ENCODE data around the gene PPP1R3E. TPM values are rescaled to one million over a fixed set of nuclear protein-coding genes. Genes with fewer than 3 reads are reported as not detected.

PPP1R3E gene
- total and polyA plus RNA-seq, 2 donors (not counting 1 experiment from before 2014, with no cell fraction given) = 2.6 to 6.0 TPM

DNA sequence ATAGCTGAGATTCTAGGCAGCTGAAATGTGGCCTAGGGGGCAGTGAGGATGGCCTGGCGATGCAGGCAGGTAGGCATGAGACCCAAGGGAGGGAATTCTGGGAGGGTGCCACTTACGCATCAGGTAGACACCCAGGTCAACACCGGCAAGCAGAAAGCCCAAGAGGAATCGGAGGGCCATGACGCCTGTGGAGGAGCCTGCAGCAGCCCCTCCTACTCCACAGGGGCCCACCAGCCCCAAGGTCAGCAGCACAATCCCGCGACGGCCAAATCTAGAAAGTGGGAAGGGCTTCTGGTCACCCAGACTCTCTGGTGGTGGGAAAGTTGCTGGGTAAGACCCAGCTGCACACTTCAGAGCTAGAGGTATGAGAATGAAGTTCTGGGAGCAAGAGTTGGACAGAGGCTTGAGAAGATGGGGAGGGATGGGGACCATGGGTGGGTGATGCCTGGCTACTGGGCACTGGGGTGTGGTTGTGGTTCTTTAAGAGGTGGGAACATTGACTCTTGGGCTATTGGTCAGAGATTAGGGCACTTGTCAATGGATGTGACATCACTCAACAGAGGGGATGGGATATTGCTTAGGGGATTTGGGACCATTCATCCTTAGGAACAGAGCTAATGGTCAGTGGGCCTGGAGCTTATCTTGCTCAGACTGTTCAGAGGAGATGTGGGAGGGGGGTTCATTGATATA is 46.6 kb upstream of the PPP1R3E start:
- peaks cover 2% of the 10 kb centered on the region for H3K27me3 ChIP-seq (ENCODE audit: control insufficient read depth, insufficient read depth, low read length)
- no peaks in the 10 kb centered on the region for H3K36me3 ChIP-seq (ENCODE audit: control insufficient read depth, insufficient read depth, low read length)
- no peaks in the 10 kb centered on the region for H3K9me3 ChIP-seq (ENCODE audit: control insufficient read depth, insufficient read depth, low read depth, low read length)
- no peak overlapping the region for H3K27ac ChIP-seq (ENCODE audit: insufficient read depth, low read length)
- no peak overlapping the region for H3K4me3 ChIP-seq (replicated peaks in 1 of 4; ENCODE audit: control extremely low read depth in 1 of 4, insufficient read depth in 1 of 4, low read depth in 3 of 4, low read length in 4 of 4)
- no peak for TF ChIP-seq EZH2 (IDR thresholded peaks at IDR 0.05; ENCODE audit: low read length, missing control alignments)
- TF ChIP-seq, protein P1, sequence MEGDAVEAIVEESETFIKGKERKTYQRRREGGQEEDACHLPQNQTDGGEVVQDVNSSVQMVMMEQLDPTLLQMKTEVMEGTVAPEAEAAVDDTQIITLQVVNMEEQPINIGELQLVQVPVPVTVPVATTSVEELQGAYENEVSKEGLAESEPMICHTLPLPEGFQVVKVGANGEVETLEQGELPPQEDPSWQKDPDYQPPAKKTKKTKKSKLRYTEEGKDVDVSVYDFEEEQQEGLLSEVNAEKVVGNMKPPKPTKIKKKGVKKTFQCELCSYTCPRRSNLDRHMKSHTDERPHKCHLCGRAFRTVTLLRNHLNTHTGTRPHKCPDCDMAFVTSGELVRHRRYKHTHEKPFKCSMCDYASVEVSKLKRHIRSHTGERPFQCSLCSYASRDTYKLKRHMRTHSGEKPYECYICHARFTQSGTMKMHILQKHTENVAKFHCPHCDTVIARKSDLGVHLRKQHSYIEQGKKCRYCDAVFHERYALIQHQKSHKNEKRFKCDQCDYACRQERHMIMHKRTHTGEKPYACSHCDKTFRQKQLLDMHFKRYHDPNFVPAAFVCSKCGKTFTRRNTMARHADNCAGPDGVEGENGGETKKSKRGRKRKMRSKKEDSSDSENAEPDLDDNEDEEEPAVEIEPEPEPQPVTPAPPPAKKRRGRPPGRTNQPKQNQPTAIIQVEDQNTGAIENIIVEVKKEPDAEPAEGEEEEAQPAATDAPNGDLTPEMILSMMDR (conservative IDR thresholded peaks at IDR 0.05 in 1 of 2, IDR thresholded peaks at IDR 0.05 in 1 of 2; ENCODE audit: low read depth in 1 of 2, low read length in 2 of 2) = no peak
- H3K4me1 ChIP-seq (ENCODE audit: control insufficient read depth, extremely low read depth, insufficient read depth, low read length) = no peaks in the 10 kb centered on the region
- H3K79me2 ChIP-seq (ENCODE audit: control insufficient read depth, insufficient read depth, low read length) = no peaks in the 10 kb centered on the region
- H3K4me2 ChIP-seq (ENCODE audit: extremely low read depth, insufficient read depth, low read length) = no peak overlapping the region
- H2AFZ ChIP-seq (ENCODE audit: low read length) = no peak overlapping the region
- no peak for DNase-seq (ENCODE audit: low read depth in 2 of 2)
- no peaks in the 10 kb centered on the region for H4K20me1 ChIP-seq (ENCODE audit: control insufficient read depth, extremely low read depth, insufficient read depth, low read length)
- no peak overlapping the region for H3K9ac ChIP-seq (ENCODE audit: insufficient read depth, low read length)

DNA sequence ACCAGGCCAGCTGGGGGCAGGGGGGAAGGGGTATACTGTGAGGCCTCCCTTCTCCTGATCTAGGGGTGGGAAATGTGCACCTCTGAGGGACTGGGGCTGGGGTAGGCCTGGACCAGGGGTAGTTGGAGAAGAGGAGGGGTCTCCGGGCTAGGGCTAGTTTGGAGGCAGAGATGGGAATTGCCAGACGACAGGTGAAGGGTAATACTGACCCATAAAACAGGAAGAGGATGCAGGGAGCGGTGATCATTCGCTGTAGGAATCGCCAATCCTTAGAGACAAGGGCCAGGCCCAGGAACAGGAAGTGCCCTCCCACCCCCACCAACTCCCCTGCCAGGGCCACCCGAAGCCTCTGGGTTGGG is 45.6 kb upstream of the PPP1R3E start:
- Histone ChIP-seq H2AFZ (ENCODE audit: low read length) (no peak overlapping the region), H4K20me1 (ENCODE audit: control insufficient read depth, extremely low read depth, insufficient read depth, low read length) (no peaks in the 10 kb centered on the region), H3K9me3 (ENCODE audit: control insufficient read depth, insufficient read depth, low read depth, low read length) (no peaks in the 10 kb centered on the region), H3K27me3 (ENCODE audit: control insufficient read depth, insufficient read depth, low read length) (peaks cover 2% of the 10 kb centered on the region), H3K4me1 (ENCODE audit: control insufficient read depth, extremely low read depth, insufficient read depth, low read length) (no peaks in the 10 kb centered on the region), H3K9ac (ENCODE audit: insufficient read depth, low read length) (no peak overlapping the region), H3K27ac (ENCODE audit: insufficient read depth, low read length) (no peak overlapping the region), H3K36me3 (ENCODE audit: control insufficient read depth, insufficient read depth, low read length) (no peaks in the 10 kb centered on the region), H3K4me2 (ENCODE audit: extremely low read depth, insufficient read depth, low read length) (no peak overlapping the region), H3K79me2 (ENCODE audit: control insufficient read depth, insufficient read depth, low read length) (no peaks in the 10 kb centered on the region), H3K4me3 (replicated peaks in 1 of 4; ENCODE audit: control extremely low read depth in 1 of 4, insufficient read depth in 1 of 4, low read depth in 3 of 4, low read length in 4 of 4) (no peak overlapping the region)
- TF ChIP-seq, protein P1 (conservative IDR thresholded peaks at IDR 0.05 in 1 of 2, IDR thresholded peaks at IDR 0.05 in 1 of 2; ENCODE audit: low read depth in 1 of 2, low read length in 2 of 2) = no peak
- no peak for TF ChIP-seq EZH2 (IDR thresholded peaks at IDR 0.05; ENCODE audit: low read length, missing control alignments)
- no peak for DNase-seq (ENCODE audit: low read depth in 2 of 2)

DNA sequence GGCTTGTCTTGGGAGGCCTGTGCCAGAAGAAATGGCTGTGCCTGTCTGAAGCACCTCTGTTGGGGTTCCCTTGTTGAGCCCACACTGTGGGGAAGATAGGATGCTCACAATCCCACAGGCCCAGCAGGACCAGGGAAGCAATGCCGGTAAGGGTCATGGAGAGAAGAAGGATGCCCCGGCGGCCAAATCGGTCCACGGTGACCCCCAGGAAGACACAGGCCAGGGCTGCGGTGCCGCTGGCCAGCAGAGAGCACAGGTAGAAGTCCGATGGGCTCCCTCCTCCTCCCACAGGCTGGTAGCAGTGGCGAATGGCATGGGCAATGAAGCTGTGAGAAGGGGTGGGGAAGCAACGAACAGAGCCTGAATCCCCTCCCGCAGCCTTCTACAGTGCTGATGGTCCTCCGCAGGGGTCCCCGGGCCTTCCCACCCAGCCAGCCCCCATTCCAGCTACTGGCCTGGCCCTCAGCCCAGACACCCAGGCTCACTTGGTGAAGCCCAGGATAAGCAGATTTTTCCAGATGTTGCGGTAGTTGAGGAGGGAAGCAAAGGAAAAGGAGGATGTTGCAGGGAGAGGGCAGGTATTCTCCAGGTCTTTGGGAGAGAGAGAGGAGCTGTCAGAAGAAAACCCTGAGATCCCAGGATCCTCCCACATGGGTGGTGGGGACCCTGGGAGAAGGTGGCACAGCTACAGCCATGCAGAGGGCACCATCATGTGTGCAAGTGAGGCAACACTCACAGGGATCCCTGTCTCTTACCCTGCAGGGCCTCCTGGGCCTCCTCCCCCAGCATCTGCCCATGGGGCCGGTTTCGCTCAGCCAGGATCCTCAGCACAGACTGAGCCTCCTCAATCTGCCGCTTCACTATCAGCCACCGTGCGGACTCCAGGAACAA is 45.0 kb upstream of the PPP1R3E start:
- H3K27ac ChIP-seq (ENCODE audit: insufficient read depth, low read length) = no peak overlapping the region
- H3K79me2 ChIP-seq (ENCODE audit: control insufficient read depth, insufficient read depth, low read length) = no peaks in the 10 kb centered on the region
- no peak for DNase-seq (ENCODE audit: low read depth in 2 of 2)
- TF ChIP-seq EZH2 (IDR thresholded peaks at IDR 0.05; ENCODE audit: low read length, missing control alignments) = no peak
- TF ChIP-seq, protein P1 (conservative IDR thresholded peaks at IDR 0.05 in 1 of 2, IDR thresholded peaks at IDR 0.05 in 1 of 2; ENCODE audit: low read depth in 1 of 2, low read length in 2 of 2) = no peak
- H3K4me1 ChIP-seq (ENCODE audit: control insufficient read depth, extremely low read depth, insufficient read depth, low read length) = no peaks in the 10 kb centered on the region
- H3K4me2 ChIP-seq (ENCODE audit: extremely low read depth, insufficient read depth, low read length) = no peak overlapping the region
- no peaks in the 10 kb centered on the region for H3K9me3 ChIP-seq (ENCODE audit: control insufficient read depth, insufficient read depth, low read depth, low read length)
- no peaks in the 10 kb centered on the region for H3K36me3 ChIP-seq (ENCODE audit: control insufficient read depth, insufficient read depth, low read length)
- H3K9ac ChIP-seq (ENCODE audit: insufficient read depth, low read length) = no peak overlapping the region
- peaks cover 2% of the 10 kb centered on the region for H3K27me3 ChIP-seq (ENCODE audit: control insufficient read depth, insufficient read depth, low read length)
- no peaks in the 10 kb centered on the region for H4K20me1 ChIP-seq (ENCODE audit: control insufficient read depth, extremely low read depth, insufficient read depth, low read length)
- H3K4me3 ChIP-seq (replicated peaks in 1 of 4; ENCODE audit: control extremely low read depth in 1 of 4, insufficient read depth in 1 of 4, low read depth in 3 of 4, low read length in 4 of 4) = no peak overlapping the region
- no peak overlapping the region for H2AFZ ChIP-seq (ENCODE audit: low read length)

Measured in fibroblast of lung (primary cell).